Raji (cell line): ENCODE measurements around the gene ARHGAP26.

Source experiments
- POLR2A ChIP-seq: IDR thresholded peaks from 2 replicates; pipeline ENCODE4 v1.6.1; 2011; ENCODE audit warnings: low read depth, low read length, control low read depth; ENCODE audit not compliant: insufficient read depth

ARHGAP26 gene

DNA sequence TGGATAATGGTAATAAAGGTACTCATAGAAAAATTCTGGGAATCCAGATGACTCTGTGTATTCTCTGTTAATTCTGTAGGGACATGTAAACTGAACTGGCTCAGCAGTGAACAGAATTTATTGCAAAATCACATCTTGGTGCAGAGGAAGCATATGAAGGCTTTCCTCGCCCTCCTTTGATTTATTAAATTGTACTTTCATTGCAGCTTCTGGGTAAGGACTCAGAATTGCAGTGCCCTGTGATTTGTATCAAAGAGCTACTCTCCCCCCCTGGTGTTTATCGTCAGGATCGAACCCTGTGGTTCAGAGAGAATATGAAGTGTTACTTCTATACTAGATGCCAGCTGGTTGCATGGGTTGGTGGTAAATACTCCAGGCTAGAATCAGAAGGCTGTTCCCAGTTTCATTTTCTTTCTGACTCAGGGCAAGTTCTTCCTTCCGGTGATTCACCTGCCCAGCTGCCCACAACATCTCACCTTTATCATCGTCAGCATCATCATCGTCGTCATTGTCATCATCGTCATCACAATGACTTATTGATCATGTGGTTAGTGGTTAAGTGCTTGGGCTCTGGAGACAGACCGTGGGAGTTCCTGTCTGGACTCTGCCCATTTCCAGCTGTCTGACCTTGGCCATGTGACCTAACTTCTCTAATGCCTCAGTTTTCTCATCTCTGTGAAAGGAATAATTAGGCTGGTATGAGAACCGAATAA is 238.8 kb downstream of the ARHGAP26 start:
- TF ChIP-seq POLR2A = no peak

DNA sequence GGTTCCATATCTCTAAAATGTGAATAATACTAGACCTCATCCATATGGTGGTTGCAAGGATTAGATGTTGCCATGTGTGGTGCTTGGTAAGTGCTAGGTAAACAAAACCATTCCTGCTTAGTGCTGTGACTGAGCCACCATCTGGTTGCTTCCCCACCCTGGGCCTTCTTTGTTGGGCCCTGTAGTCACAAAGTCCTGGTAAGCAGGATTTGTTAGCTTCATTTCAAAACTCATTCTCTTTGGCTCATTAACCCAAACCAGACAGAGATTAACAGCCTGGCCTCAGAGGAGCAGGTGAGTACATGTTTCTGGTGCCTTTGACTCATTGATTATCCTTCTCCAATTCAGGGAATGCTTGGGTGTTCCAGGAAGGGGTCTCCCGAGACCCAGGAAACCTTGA is 240.2 kb downstream of the ARHGAP26 start:
- no peak for TF ChIP-seq POLR2A

DNA sequence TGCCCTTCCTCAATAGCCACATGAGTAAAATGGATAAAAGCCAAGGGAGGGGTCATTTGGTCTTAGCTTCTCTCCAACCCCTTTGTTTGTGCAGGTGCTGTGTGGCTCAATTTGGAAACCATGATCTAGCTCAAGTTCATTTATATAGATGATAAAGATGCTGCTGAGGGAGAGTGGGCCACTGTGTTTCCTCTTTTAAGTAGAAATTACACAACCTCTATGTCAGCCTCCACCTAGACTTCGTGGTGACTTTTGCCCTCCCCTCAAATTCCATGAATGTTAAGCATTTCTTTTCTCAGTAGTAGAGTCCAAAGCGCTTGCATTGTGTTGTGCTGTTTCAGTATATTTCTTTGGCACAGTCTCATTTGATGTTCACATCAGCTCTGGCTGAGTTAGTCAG is 241.4 kb downstream of the ARHGAP26 start:
- TF ChIP-seq POLR2A = no peak

DNA sequence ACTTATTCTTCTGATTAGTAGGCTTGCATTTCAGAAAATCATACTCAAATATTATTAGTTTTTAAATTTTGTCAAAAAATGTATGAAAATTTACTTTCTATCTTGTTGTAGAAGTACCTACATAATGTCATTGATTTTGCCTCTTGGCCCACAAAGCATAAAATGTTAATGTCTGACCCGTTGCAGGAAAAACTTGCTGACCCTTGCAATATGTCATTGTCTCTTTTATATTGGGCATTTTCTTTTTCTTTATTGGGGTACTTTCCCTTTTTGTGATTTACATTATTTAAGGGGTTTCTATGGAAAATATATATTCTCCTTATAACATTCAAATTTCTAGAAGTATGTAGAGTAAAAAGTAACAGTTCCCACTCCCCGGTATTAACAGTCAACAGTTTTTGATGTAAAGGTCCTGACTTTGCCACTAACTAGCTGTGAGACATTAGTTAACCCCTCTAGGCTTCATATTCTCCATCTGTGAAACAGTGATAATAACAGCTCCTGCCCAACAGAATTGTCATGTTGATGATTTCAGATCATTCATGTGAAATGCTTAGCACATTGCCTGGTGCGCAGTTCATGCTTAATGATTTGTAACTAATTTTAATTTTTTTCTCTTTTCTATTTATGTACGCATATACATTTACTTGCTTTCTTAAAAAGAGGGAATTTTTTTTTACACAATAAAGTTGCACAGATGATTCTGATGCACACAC is 243.2 kb downstream of the ARHGAP26 start:
- no peak for TF ChIP-seq POLR2A

DNA sequence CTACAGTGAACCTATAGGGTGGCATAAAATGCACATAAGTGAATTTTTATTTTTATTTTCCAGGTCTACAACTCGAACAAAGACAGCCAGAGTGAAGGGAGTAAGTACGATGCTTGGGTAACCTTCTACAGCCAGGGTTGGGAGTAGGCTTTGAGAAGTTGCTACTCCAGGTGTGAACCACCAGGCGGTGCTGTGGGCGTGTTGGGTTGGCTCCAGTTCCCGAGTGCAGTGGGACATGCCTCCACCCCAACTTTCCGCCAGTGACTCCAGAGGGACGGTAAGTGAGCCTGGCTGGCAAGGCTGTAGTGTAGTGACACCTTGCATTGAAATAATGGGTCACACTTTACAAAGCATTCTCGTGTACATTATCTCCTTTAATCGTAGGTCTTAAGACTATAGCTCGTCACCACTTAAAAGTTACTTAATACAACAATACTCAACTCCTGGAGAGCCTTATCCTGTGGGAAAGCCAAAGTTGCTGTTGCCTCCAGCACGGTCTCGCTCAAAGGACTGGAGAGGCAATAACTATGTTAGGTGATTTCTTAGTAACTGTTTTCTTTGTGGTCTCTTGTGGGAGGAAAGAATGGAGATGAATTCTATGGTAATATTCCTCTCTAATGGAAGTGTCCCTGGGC is 244.0 kb downstream of the ARHGAP26 start:
- no peak for TF ChIP-seq POLR2A

DNA sequence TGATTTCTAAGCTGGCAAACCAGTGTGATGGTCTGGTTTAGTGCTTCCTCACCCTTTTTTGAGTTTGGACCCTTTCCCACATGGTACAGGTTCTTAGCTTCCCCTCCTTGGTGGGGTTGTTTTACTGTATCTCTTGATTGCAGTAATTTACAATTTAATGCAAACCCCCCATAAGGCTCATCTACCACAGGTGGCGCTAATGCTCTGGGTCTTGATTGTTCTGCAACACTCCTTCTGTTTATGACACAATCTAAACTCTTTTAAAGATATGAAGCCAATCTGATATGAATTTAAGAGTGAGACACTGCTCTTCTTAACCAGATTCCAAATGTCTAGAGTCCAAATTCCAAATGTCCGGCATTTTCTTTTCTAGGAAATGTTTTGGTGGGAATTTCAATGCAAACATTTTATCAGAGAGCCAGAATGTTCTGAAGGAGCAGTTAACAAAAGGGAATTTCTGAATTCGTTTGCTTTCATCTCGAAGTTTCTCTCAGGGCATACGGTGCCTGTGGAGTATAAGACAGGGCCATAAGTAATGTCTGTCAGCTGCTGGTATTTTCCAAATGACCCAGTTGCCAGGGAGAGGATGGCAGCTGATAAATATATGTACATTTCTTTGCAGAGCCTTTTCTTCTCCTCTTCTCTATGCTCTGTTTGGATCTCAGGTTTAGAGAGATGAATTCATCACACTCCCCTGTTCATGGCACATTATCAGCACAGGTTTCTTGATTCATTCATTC is 246.8 kb downstream of the ARHGAP26 start:
- TF ChIP-seq POLR2A = no peak

DNA sequence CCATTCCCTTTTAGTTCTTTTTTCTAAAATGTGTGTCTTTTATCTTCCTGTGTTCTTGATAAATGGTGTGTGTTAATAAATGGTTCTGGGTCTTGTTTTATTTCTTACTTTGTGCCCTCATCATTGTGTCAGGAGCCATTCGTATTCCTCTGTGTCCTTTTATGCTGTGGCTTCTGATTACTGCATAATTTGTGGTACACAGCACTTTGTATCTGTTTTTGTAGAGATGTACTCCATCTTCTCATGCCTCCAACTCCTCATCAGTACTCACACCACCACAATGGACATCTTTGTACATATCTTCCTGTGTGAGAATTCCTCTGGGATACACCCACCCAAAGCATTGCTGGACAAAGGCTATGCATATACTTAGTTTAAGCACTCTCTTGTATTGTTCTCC is 247.4 kb downstream of the ARHGAP26 start:
- TF ChIP-seq POLR2A = no peak

DNA sequence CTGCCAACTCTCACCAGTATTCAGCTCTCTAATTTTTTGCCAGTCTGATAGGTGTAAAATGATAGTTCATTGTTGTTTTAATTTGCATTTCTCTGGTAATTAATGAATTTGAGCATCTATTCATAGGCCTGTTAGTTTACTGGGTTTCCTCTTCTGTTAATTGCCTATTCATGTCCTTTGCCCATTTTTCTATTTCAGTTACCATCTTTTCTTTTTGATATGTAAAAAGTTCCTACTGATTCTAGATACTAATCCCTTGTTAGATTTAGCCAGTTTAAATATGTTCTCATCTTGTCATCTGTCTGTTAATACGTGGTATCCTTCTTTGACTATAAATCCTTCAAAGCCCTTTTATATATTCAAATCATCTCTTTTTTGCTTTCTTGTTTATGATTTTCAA is 247.8 kb downstream of the ARHGAP26 start:
- no peak for TF ChIP-seq POLR2A

DNA sequence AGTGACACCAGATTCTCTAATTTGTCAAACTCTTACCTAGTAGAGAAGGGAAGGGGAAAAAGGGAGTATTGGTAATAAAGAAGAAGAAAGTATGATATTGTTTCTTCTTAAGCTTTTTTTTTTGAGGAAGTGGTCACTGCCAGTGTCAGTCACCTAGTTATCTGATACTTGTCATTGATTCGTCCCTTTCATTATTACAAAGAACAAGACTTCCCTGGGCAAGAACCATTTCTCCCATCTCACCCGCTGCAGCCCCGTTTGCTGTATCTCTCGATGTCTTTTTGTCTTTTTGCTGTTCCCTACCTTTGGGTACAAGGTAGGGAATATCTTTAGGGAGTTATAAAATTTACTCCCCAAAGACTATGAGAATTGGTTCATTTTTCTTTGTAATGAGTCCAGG is 249.0 kb downstream of the ARHGAP26 start:
- no peak for TF ChIP-seq POLR2A

DNA sequence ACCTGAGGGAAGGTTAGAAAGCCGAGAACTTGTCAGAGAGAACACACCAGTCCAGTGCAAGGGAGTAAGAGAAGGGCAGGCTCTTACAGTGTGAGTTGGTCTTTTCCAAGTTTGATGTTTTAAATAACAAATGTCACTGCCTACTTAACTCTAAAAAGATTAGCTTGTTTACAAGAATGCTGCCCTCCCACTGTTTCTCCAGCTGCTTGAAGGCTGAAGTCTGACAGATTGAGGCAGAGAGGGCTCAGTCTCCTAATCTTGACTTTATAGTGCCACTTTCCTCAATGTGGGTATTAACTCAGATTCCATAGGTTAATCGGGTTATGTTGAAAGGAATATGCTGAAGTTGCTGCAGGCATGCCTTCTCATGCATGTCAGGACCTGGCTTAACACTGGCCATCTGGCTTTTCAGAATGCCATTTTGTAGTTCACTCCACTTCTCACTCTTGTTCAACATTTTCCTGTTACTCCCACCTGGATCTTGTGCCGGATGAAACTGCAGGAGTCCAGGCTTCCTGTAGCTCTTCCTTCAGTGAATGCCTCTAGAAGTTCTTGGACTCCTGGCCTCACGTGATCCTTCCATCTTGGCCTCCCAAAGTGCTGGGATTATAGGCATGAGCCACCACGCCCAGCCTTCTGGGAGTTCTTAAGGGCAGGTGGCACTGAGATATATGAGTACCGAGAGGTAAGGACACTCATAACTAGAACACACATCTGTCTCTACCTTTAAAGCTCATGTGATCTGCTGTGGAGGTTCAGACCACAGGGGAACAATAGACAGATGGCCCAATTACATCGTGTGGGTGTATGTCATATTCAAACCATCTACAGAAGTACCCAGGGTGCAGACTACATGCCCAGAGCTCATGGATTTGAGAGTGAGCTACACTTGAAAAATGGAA is 249.7 kb downstream of the ARHGAP26 start:
- no peak for TF ChIP-seq POLR2A

DNA sequence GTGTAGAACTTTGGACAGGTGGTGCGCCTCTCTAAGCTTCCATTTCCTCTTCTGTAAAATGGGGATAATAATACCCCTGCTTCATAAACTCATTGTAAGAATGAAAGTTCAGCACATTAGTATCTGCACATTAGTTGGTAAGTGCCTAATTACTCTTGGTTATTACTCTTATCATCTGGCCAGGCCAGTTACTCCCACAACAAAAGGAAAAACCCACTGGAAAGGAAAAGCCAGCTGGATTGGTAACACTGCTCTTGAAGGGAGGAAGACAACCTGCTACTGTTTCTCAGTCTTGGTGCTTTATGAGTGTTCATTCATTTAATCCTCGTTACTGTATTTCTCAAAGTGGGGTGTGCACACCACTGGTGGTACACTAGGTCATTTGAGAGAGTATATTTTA is 251.4 kb downstream of the ARHGAP26 start:
- TF ChIP-seq POLR2A = no peak

DNA sequence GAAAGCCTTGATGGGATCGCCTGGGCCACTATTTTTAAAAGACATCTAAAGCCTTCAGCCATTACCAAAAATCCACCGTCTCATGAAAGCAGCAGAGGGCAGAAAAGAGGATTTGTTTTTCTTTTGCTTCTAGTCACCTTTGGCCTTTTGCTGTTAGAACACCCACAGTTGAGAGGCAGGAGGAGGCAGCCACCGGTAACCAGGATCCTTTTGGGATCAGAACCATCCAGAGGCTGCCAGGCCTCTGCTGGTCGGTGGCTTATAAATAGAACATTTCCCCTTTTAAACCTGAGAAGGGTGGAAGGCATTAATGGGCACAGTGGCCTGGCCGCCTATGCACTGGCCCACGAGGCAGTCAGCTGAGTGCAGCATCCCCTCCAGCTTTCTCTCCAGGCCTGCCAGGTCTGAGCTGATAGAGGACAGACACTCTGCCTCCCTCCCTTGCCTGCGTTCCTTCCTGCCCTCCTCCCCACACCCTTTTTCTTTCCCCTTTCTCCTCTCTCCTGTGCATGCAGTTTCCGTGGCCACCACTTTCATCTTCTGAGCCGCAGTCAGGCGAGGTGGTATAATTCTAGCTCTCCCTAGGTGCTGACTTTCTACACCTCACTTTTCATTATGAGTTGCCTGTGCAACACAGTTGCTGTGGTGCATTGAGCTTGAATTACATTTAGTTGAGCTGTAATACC is 253.4 kb downstream of the ARHGAP26 start:
- no peak for TF ChIP-seq POLR2A

DNA sequence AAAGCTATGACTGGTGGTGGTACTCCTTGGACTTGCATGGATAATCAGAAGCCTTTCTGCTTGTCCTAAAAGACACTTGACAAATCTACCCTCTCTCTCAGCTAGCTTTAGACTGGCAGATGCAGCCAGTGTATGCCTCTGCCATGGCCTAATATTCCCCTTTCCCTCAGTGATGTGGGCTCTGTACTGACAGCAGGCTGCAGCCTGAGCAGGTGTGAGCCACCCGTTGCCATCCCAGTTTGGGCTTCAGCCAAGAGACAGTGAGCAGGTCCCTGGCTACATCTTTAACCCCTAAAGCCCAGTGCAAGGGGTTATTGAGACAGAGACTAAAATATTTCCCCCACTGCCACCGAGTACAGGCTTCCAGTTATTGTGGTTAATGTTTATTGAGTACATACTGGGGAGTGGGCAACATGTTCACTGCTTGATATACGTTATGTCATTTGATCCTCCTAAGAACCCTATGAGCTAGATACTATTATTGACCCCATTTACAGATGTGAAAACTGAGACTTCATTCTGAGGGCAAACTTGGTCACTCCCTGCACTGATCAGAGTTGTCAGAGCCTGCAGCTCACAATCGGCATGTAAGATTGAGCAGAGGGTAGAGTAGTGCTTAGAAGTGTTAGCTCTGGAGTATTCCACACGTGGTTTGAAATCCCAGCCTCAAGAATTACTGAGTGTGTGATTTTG is 254.2 kb downstream of the ARHGAP26 start:
- TF ChIP-seq POLR2A = no peak
